Measurements from ENCODE around the gene TSPAN9.

The TSPAN9 gene

DNA sequence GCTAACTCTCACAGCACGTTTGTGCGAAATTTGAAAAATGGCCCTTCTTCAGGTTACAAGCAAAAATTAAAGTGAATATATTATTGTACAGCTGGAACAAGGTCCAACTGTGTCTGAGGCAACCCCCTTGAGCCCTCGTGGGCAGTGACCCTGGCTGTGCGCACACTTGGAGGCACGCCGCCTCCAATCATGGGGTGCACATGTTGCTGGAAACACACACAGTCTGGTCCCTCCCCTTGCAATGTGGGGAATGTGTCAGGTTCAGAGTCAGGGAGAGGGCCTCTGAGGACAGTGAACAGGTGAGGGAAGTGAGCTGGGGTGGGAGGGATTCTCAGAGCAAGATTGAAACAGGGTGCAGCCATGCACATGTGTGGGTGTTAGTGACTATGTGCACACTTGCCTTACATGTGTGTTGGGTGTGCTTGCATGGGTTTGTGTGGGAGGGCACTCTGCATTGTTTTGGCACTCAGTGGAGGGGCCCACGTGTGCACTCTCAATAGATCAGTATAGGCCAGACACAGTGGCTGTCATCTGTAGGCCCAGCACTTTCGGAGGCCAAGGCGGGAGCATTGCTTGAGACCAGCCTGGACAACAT, 9.6 kb downstream of the TSPAN9 start:
- peaks cover 8% of the 10 kb centered on the region for H3K4me1 ChIP-seq (ENCODE audit: control insufficient read depth, low read length)
- H3K9me2 ChIP-seq (replicated peaks; ENCODE audit: control insufficient read depth, low read length), result no peaks in the 10 kb centered on the region
- no peak for TF ChIP-seq EZH2phosphoT487 (IDR thresholded peaks at IDR 0.05; ENCODE audit: borderline replicate concordance, low read length)
- TF ChIP-seq CTCF (IDR thresholded peaks at IDR 0.05; ENCODE audit: low read depth, low read length, poor library complexity, severe bottlenecking), result no peak
- 0 out of 2 replicates have a peak, but pooled peaks cover 2% of the 10 kb centered on the region for H3K9me3 ChIP-seq (ENCODE audit: control insufficient read depth, insufficient read depth, low read length)
- H3F3A ChIP-seq (ENCODE audit: control insufficient read depth, insufficient read depth), result no peaks in the 10 kb centered on the region
- no peaks in the 10 kb centered on the region for H4K20me1 ChIP-seq (ENCODE audit: control insufficient read depth, insufficient read depth, low read depth, low read length)
- no peak overlapping the region for H3K27ac ChIP-seq (ENCODE audit: low read depth, low read length)
- no peaks in the 10 kb centered on the region for H3K36me3 ChIP-seq (ENCODE audit: control insufficient read depth, low read length)
- no peak overlapping the region for H3K4me3 ChIP-seq (ENCODE audit: low read length)
- no peaks in the 10 kb centered on the region for H3K79me2 ChIP-seq (ENCODE audit: control insufficient read depth, low read length)
- H3K4me2 ChIP-seq (ENCODE audit: low read length), result no peak overlapping the region
- no peaks in the 10 kb centered on the region for H3K27me3 ChIP-seq (ENCODE audit: control insufficient read depth, low read length)

- H3K27ac ChIP-seq (ENCODE audit: low read depth, low read length), result no peak overlapping the region
- no peak overlapping the region for H3K4me2 ChIP-seq (ENCODE audit: low read length)
- H3K27me3 ChIP-seq (ENCODE audit: control insufficient read depth, low read length), result no peaks in the 10 kb centered on the region
- H3F3A ChIP-seq (ENCODE audit: control insufficient read depth, insufficient read depth), result no peaks in the 10 kb centered on the region
- TF ChIP-seq EZH2phosphoT487 (IDR thresholded peaks at IDR 0.05; ENCODE audit: borderline replicate concordance, low read length) (no peak), CTCF (IDR thresholded peaks at IDR 0.05; ENCODE audit: low read depth, low read length, poor library complexity, severe bottlenecking) (no peak)
- no peaks in the 10 kb centered on the region for H3K9me2 ChIP-seq (replicated peaks; ENCODE audit: control insufficient read depth, low read length)
- no peaks in the 10 kb centered on the region for H3K79me2 ChIP-seq (ENCODE audit: control insufficient read depth, low read length)
- H4K20me1 ChIP-seq (ENCODE audit: control insufficient read depth, insufficient read depth, low read depth, low read length), result no peaks in the 10 kb centered on the region
- H3K9me3 ChIP-seq (ENCODE audit: control insufficient read depth, insufficient read depth, low read length), result 0 out of 2 replicates have a peak, but pooled peaks cover 2% of the 10 kb centered on the region
- no peaks in the 10 kb centered on the region for H3K36me3 ChIP-seq (ENCODE audit: control insufficient read depth, low read length)
- peaks cover 8% of the 10 kb centered on the region for H3K4me1 ChIP-seq (ENCODE audit: control insufficient read depth, low read length)
- no peak overlapping the region for H3K4me3 ChIP-seq (ENCODE audit: low read length)
Observed at GRCh38 chr12:3087758-3088650, 10.8 kb downstream of the TSPAN9 start.

GRCh38 chr12:3089588-3089987, 12.4 kb downstream of the TSPAN9 start:
- H3K79me2 ChIP-seq (ENCODE audit: control insufficient read depth, low read length), result no peaks in the 10 kb centered on the region
- H3K27me3 ChIP-seq (ENCODE audit: control insufficient read depth, low read length), result no peaks in the 10 kb centered on the region
- H4K20me1 ChIP-seq (ENCODE audit: control insufficient read depth, insufficient read depth, low read depth, low read length), result no peaks in the 10 kb centered on the region
- H3K4me3 ChIP-seq (ENCODE audit: low read length), result no peak overlapping the region
- H3K4me2 ChIP-seq (ENCODE audit: low read length), result no peak overlapping the region
- H3K27ac ChIP-seq (ENCODE audit: low read depth, low read length), result no peak overlapping the region
- no peaks in the 10 kb centered on the region for H3K9me2 ChIP-seq (replicated peaks; ENCODE audit: control insufficient read depth, low read length)
- H3K9me3 ChIP-seq (ENCODE audit: control insufficient read depth, insufficient read depth, low read length), result no peaks in the 10 kb centered on the region
- H3K4me1 ChIP-seq (ENCODE audit: control insufficient read depth, low read length), result no peaks in the 10 kb centered on the region
- no peaks in the 10 kb centered on the region for H3K36me3 ChIP-seq (ENCODE audit: control insufficient read depth, low read length)
- no peaks in the 10 kb centered on the region for H3F3A ChIP-seq (ENCODE audit: control insufficient read depth, insufficient read depth)
- TF ChIP-seq EZH2phosphoT487 (IDR thresholded peaks at IDR 0.05; ENCODE audit: borderline replicate concordance, low read length), result no peak
- TF ChIP-seq CTCF (IDR thresholded peaks at IDR 0.05; ENCODE audit: low read depth, low read length, poor library complexity, severe bottlenecking), result no peak

Measured in DOHH2 (cell line).